ENCODE results near the gene UPP1. TPM values are rescaled to one million over a fixed set of nuclear protein-coding genes. Genes with fewer than 3 reads are reported as not detected.
"Not testable (repeated sequence)": the region's sequence is repeated elsewhere in the genome, so short reads cannot be mapped to it uniquely, and the experiment has no call there.

UPP1 gene
- total RNA-seq, 4 donors from 2014 or later, result 7.1 to 26.8 (median 10.6) TPM

- Histone ChIP-seq H3K4me1 (no peaks in the 10 kb centered on the region), H3K27me3 (no peaks in the 10 kb centered on the region), H3K4me3 (no peak overlapping the region), H3K27ac (replicated peaks in 1 of 4) (no peak overlapping the region), H3K9me3 (peaks cover 0 to 12% (median 0%) of the 10 kb centered on the region in 4 donors), H3K36me3 (no peaks in the 10 kb centered on the region)
- no peak for DNase-seq (ENCODE audit: extremely low spot score)
- TF ChIP-seq EP300 (IDR thresholded peaks at IDR 0.05) (no peak), POLR2A (IDR thresholded peaks at IDR 0.05; ENCODE audit: low read depth) (no peak), CTCF (IDR thresholded peaks at IDR 0.05) (no peak), POLR2AphosphoS5 (IDR thresholded peaks at IDR 0.05) (no peak)
- intact Hi-C loops (cut with DNase I), result no loop called here
These were observed 14.8 kb upstream of the UPP1 start for GRCh38 chr7:48074204-48074654.

GRCh38 chr7:48077423-48077822 lies 11.6 kb upstream of the UPP1 start:
- Histone ChIP-seq H3K9me3 (no peaks in the 10 kb centered on the region), H3K27ac (replicated peaks in 1 of 4) (no peak overlapping the region), H3K36me3 (no peaks in the 10 kb centered on the region), H3K4me1 (no peaks in the 10 kb centered on the region), H3K27me3 (no peaks in the 10 kb centered on the region), H3K4me3 (no peak overlapping the region)
- TF ChIP-seq POLR2AphosphoS5 (IDR thresholded peaks at IDR 0.05) (no peak), POLR2A (IDR thresholded peaks at IDR 0.05; ENCODE audit: low read depth) (no peak), CTCF (IDR thresholded peaks at IDR 0.05) (no peak), EP300 (IDR thresholded peaks at IDR 0.05) (no peak)
- WGBS, result 90% methylated on average over 1 of the region's 1 CpG
- intact Hi-C loops (cut with DNase I), result no loop called here
- no peak for DNase-seq (ENCODE audit: extremely low spot score)

- no peak for DNase-seq (ENCODE audit: extremely low spot score)
- H3K4me3 ChIP-seq, result no peak overlapping the region
- no peak overlapping the region for H3K27ac ChIP-seq (replicated peaks in 1 of 4)
- no peak for TF ChIP-seq POLR2AphosphoS5 (IDR thresholded peaks at IDR 0.05)
- TF ChIP-seq CTCF (IDR thresholded peaks at IDR 0.05), result no peak
- TF ChIP-seq EP300 (IDR thresholded peaks at IDR 0.05), result no peak
- no peak for TF ChIP-seq POLR2A (IDR thresholded peaks at IDR 0.05; ENCODE audit: low read depth)
- H3K4me1 ChIP-seq, result peaks cover 0 to 2% (median 0%) of the 10 kb centered on the region in 4 donors
- WGBS, result 88% methylated on average over 2 of the region's 2 CpGs
- intact Hi-C loops (cut with DNase I), result no loop called here
- H3K27me3 ChIP-seq, result no peaks in the 10 kb centered on the region
- H3K9me3 ChIP-seq, result no peaks in the 10 kb centered on the region
- H3K36me3 ChIP-seq, result no peaks in the 10 kb centered on the region
These were observed 10.6 kb upstream of the UPP1 start for GRCh38 chr7:48078470-48078869.

GRCh38 chr7:48082378-48082777 lies 6.7 kb upstream of the UPP1 start:
- H3K4me1 ChIP-seq, result peaks cover under 1 to 13% (median 7%) of the 10 kb centered on the region in 4 donors
- H3K36me3 ChIP-seq; H3K4me3 ChIP-seq; DNase-seq (ENCODE audit: extremely low spot score); H3K9me3 ChIP-seq; intact Hi-C loops (cut with DNase I); H3K27me3 ChIP-seq; H3K27ac ChIP-seq (replicated peaks in 1 of 4): not testable (repeated sequence)

- intact Hi-C loops (cut with DNase I), result no loop called here
These were observed 5.8 kb upstream of the UPP1 start for GRCh38 chr7:48083114-48083830.

More at GRCh38 chr7:48083114-48083830, 5.8 kb upstream of the UPP1 start:
- no peaks in the 10 kb centered on the region for H3K36me3 ChIP-seq
- H3K27me3 ChIP-seq, result no peaks in the 10 kb centered on the region
- TF ChIP-seq POLR2AphosphoS5 (IDR thresholded peaks at IDR 0.05) (no peak), CTCF (IDR thresholded peaks at IDR 0.05) (no peak), POLR2A (IDR thresholded peaks at IDR 0.05; ENCODE audit: low read depth) (no peak), EP300 (IDR thresholded peaks at IDR 0.05) (no peak)
- H3K4me1 ChIP-seq, result peaks cover 9 to 22% (median 13%) of the 10 kb centered on the region in 4 donors
- 80% methylated on average over 6 of the region's 6 CpGs for WGBS
- no peak overlapping the region for H3K27ac ChIP-seq (replicated peaks in 1 of 4)
- DNase-seq (ENCODE audit: extremely low spot score), result no peak
- no peak overlapping the region for H3K4me3 ChIP-seq
- H3K9me3 ChIP-seq, result no peaks in the 10 kb centered on the region
